ENCODE results near the gene GRIN2B. TPM values are rescaled to one million over a fixed set of nuclear protein-coding genes. Genes with fewer than 3 reads are reported as not detected.

Gene GRIN2B
- total RNA-seq, 3 donors from 2014 or later (not counting 1 experiment from before 2014, with no cell fraction given) = not detected

- Histone ChIP-seq H3K27ac (ENCODE audit: low read length) (no peak overlapping the region), H3K9me3 (ENCODE audit: control insufficient read depth, insufficient read depth, low read length) (no peaks in the 10 kb centered on the region), H3K4me1 (ENCODE audit: control insufficient read depth, insufficient read depth, low read length) (no peaks in the 10 kb centered on the region), H3K36me3 (ENCODE audit: control insufficient read depth, insufficient read depth, low read length) (no peaks in the 10 kb centered on the region), H3K4me3 (ENCODE audit: low read length) (no peak overlapping the region), H3K27me3 (ENCODE audit: control insufficient read depth, insufficient read depth, low read length) (no peaks in the 10 kb centered on the region)
- Mint-ChIP-seq H3K4me3 (no peak overlapping the region), H3K9me3 (peaks cover under 1 to 5% of the 10 kb centered on the region in 2 donors), H3K4me1 (no peaks in the 10 kb centered on the region), H3K27me3 (ENCODE audit: low read depth in 2 of 2) (peaks cover 6 to 23% of the 10 kb centered on the region in 2 donors), H3K36me3 (no peaks in the 10 kb centered on the region), H3K27ac (no peak overlapping the region)
- WGBS (ENCODE audit: insufficient coverage) = 59% methylated on average over 3 of the region's 3 CpGs
- no peak for TF ChIP-seq CTCF (IDR thresholded peaks at IDR 0.05)
- ATAC-seq (no peak), DNase-seq (no peak)
- intact Hi-C loops (cut with micrococcal nuclease) = no loop called here
These were observed 38.6 kb downstream of the GRIN2B start for GRCh38 chr12:13942826-13943225.

DNA sequence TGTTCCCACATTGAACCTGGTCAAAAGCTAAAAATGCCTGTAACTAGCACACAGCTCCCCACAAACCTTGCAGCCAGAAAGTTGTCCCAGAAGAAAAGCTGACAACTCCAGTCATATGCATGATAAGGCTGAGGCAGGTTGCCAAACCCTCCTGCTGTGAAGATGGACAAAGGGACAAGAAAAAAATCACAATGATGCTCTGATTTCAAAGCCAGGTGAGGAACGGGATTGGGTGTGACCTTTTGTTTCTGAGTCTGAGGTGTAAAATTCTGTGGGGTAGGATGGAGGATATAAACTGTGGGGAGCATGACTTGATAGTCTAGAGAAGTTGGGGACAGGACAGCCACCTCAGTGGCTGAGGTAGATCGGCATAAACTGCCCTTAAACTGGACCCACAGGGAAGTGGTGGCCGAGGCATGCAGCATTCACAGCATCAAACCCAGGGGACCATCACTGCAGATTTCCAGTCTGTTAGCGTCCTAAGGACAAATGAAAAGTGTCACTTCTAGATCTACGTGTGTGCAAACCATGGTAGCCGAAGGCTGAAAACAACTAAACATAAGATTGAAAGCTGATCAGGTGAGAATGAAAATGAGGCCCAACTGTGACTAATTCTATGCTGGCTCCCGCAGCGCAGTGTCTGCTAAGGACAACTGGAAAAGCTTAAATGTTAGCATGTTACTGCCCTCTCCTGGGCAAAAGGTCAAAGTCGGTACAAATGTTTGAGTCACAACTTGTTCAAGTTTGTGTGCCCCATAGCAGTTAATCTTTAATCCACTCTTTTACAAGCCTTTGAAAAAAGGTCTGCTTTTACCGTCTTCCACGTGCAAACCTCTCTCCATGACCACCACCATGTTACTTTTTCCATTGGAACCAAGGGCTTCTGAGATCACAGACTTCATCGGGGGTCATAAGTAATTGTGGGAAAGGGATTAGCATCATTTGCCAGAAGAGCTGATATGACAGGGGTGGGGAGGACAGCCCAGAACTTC lies 39.8 kb downstream of the GRIN2B start:
- no peak overlapping the region for H3K27ac Mint-ChIP-seq
- no peak overlapping the region for H3K27ac ChIP-seq (ENCODE audit: low read length)
- 29% methylated on average over 12 of the region's 12 CpGs for WGBS (ENCODE audit: insufficient coverage)
- ATAC-seq (no peak), DNase-seq (no peak)
- intact Hi-C loops (cut with micrococcal nuclease) = no loop called here
- no peak overlapping the region for H3K4me3 Mint-ChIP-seq
- H3K36me3 Mint-ChIP-seq = no peaks in the 10 kb centered on the region
- no peaks in the 10 kb centered on the region for H3K36me3 ChIP-seq (ENCODE audit: control insufficient read depth, insufficient read depth, low read length)
- no peaks in the 10 kb centered on the region for H3K9me3 ChIP-seq (ENCODE audit: control insufficient read depth, insufficient read depth, low read length)
- no peaks in the 10 kb centered on the region for H3K4me1 ChIP-seq (ENCODE audit: control insufficient read depth, insufficient read depth, low read length)
- TF ChIP-seq CTCF (IDR thresholded peaks at IDR 0.05) = no peak
- no peak overlapping the region for H3K4me3 ChIP-seq (ENCODE audit: low read length)
- no peaks in the 10 kb centered on the region for H3K4me1 Mint-ChIP-seq
- H3K27me3 Mint-ChIP-seq (ENCODE audit: low read depth in 2 of 2) = peaks cover 6 to 23% of the 10 kb centered on the region in 2 donors
- H3K27me3 ChIP-seq (ENCODE audit: control insufficient read depth, insufficient read depth, low read length) = no peaks in the 10 kb centered on the region
- H3K9me3 Mint-ChIP-seq = peaks cover 7 to 11% of the 10 kb centered on the region in 2 donors

GRCh38 chr12:13940335-13940865 lies 41.0 kb downstream of the GRIN2B start:
- Mint-ChIP-seq H3K27me3 (ENCODE audit: low read depth in 2 of 2) (peaks cover 6 to 23% of the 10 kb centered on the region in 2 donors), H3K4me3 (no peak overlapping the region), H3K4me1 (no peaks in the 10 kb centered on the region), H3K9me3 (peaks cover 7 to 11% of the 10 kb centered on the region in 2 donors), H3K36me3 (no peaks in the 10 kb centered on the region), H3K27ac (no peak overlapping the region)
- WGBS (ENCODE audit: insufficient coverage) = 90% methylated on average over 4 of the region's 7 CpGs
- H3K27ac ChIP-seq (ENCODE audit: low read length) = no peak overlapping the region
- TF ChIP-seq CTCF (IDR thresholded peaks at IDR 0.05) = no peak
- no peaks in the 10 kb centered on the region for H3K4me1 ChIP-seq (ENCODE audit: control insufficient read depth, insufficient read depth, low read length)
- no peak for DNase-seq
- no peaks in the 10 kb centered on the region for H3K9me3 ChIP-seq (ENCODE audit: control insufficient read depth, insufficient read depth, low read length)
- intact Hi-C loops (cut with micrococcal nuclease) = no loop called here
- no peaks in the 10 kb centered on the region for H3K27me3 ChIP-seq (ENCODE audit: control insufficient read depth, insufficient read depth, low read length)
- ATAC-seq = no peak
- H3K4me3 ChIP-seq (ENCODE audit: low read length) = no peak overlapping the region
- no peaks in the 10 kb centered on the region for H3K36me3 ChIP-seq (ENCODE audit: control insufficient read depth, insufficient read depth, low read length)

Measured in natural killer cell (primary cell).